A549 (cell line): ENCODE measurements around the gene ZSCAN25.

Experiments
- BHLHE40 ChIP-seq: IDR thresholded peaks from 2 replicates; pipeline ENCODE4 v1.6.1; 2012; ENCODE audit warnings: low read depth, low read length, inconsistent platforms
- CHD2 ChIP-seq: fragments of 150-350 bp; IDR thresholded peaks from 2 replicates; pipeline ENCODE4 v1.6.1; 2014; ENCODE audit warnings: low read length; ENCODE audit not compliant: partially characterized antibody
- CTCF ChIP-seq: fragments of >200 bp; sonication (Bioruptor Twin); formaldehyde crosslinking; IDR thresholded peaks from 3 replicates; pipeline ENCODE4 v1.5.1; 2016
- KDM1A ChIP-seq: fragments of 200-600 bp; sonication (generic); IDR thresholded peaks from 2 replicates; pipeline ENCODE4 v1.6.1; 2016; ENCODE audit warnings: low read depth, mild to moderate bottlenecking
- PBX3 ChIP-seq: IDR thresholded peaks from 2 replicates; pipeline ENCODE4 v1.6.1; 2012
- POLR2A ChIP-seq: IDR thresholded peaks from 2 replicates; pipeline ENCODE4 v1.6.1; 2012; ENCODE audit warnings: mild to moderate bottlenecking, low read length
- SMC3 ChIP-seq: fragments of >200 bp; sonication (Bioruptor Twin); formaldehyde crosslinking; IDR thresholded peaks from 3 replicates; pipeline ENCODE4 v1.6.1; 2018; ENCODE audit warnings: inconsistent platforms

- TF ChIP-seq CHD2 (no peak), SMC3 (no peak), CTCF (no peak), POLR2A (no peak), KDM1A (no peak), BHLHE40 (no peak), PBX3 (no peak)
Observed at GRCh38 chr7:99601656-99602310, 15.0 kb upstream of the ZSCAN25 start.
